Measurements from ENCODE around the gene SCNN1B. TPM values are rescaled to one million over a fixed set of nuclear protein-coding genes. Genes with fewer than 3 reads are reported as not detected.

Gene SCNN1B
- polyA plus RNA-seq, 1 donor from 2014 or later = not detected

GRCh38 chr16:23310217-23310616 is 8.1 kb downstream of the SCNN1B start:
- no peaks in the 10 kb centered on the region for H3K9me3 ChIP-seq (ENCODE audit: low read length)
- H3K36me3 ChIP-seq (ENCODE audit: insufficient read depth, low read length) = no peaks in the 10 kb centered on the region
- H3K27me3 ChIP-seq (ENCODE audit: insufficient read depth, low read depth, low read length) = no peaks in the 10 kb centered on the region
- H3F3A ChIP-seq (ENCODE audit: insufficient read depth, low read length, poor library complexity, severe bottlenecking) = no peaks in the 10 kb centered on the region
- no peak overlapping the region for H3K9ac ChIP-seq (ENCODE audit: low read length)
- H3K4me3 ChIP-seq (ENCODE audit: low read length) = no peak overlapping the region
- TF ChIP-seq, protein P1, sequence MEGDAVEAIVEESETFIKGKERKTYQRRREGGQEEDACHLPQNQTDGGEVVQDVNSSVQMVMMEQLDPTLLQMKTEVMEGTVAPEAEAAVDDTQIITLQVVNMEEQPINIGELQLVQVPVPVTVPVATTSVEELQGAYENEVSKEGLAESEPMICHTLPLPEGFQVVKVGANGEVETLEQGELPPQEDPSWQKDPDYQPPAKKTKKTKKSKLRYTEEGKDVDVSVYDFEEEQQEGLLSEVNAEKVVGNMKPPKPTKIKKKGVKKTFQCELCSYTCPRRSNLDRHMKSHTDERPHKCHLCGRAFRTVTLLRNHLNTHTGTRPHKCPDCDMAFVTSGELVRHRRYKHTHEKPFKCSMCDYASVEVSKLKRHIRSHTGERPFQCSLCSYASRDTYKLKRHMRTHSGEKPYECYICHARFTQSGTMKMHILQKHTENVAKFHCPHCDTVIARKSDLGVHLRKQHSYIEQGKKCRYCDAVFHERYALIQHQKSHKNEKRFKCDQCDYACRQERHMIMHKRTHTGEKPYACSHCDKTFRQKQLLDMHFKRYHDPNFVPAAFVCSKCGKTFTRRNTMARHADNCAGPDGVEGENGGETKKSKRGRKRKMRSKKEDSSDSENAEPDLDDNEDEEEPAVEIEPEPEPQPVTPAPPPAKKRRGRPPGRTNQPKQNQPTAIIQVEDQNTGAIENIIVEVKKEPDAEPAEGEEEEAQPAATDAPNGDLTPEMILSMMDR (IDR thresholded peaks at IDR 0.05; ENCODE audit: poor library complexity, severe bottlenecking) = no peak
- no peak for TF ChIP-seq RAD21 (conservative IDR thresholded peaks at IDR 0.05)
- no peak for TF ChIP-seq EP300 (conservative IDR thresholded peaks at IDR 0.05; ENCODE audit: poor library complexity, severe bottlenecking)
- TF ChIP-seq TAF1 (IDR thresholded peaks at IDR 0.05; ENCODE audit: low read depth) = no peak
- TF ChIP-seq SMC3 (conservative IDR thresholded peaks at IDR 0.05; ENCODE audit: poor library complexity) = no peak
- TF ChIP-seq EZH2 (IDR thresholded peaks at IDR 0.05; ENCODE audit: borderline replicate concordance, insufficient read depth, low read length, poor library complexity, severe bottlenecking) = no peak
- TF ChIP-seq MXI1 (conservative IDR thresholded peaks at IDR 0.05; ENCODE audit: poor library complexity, severe bottlenecking) = no peak
- TF ChIP-seq POLR2AphosphoS5 (IDR thresholded peaks at IDR 0.05) = no peak
- TF ChIP-seq, protein P2, sequence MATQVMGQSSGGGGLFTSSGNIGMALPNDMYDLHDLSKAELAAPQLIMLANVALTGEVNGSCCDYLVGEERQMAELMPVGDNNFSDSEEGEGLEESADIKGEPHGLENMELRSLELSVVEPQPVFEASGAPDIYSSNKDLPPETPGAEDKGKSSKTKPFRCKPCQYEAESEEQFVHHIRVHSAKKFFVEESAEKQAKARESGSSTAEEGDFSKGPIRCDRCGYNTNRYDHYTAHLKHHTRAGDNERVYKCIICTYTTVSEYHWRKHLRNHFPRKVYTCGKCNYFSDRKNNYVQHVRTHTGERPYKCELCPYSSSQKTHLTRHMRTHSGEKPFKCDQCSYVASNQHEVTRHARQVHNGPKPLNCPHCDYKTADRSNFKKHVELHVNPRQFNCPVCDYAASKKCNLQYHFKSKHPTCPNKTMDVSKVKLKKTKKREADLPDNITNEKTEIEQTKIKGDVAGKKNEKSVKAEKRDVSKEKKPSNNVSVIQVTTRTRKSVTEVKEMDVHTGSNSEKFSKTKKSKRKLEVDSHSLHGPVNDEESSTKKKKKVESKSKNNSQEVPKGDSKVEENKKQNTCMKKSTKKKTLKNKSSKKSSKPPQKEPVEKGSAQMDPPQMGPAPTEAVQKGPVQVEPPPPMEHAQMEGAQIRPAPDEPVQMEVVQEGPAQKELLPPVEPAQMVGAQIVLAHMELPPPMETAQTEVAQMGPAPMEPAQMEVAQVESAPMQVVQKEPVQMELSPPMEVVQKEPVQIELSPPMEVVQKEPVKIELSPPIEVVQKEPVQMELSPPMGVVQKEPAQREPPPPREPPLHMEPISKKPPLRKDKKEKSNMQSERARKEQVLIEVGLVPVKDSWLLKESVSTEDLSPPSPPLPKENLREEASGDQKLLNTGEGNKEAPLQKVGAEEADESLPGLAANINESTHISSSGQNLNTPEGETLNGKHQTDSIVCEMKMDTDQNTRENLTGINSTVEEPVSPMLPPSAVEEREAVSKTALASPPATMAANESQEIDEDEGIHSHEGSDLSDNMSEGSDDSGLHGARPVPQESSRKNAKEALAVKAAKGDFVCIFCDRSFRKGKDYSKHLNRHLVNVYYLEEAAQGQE (IDR thresholded peaks at IDR 0.05; ENCODE audit: borderline replicate concordance) = no peak
- no peaks in the 10 kb centered on the region for H3K9me2 ChIP-seq (ENCODE audit: insufficient read depth, low read length)
- no peak overlapping the region for H3K27ac ChIP-seq (ENCODE audit: low read length)
- no peak overlapping the region for H3K4me2 ChIP-seq (ENCODE audit: low read length)
- no peak overlapping the region for H2AFZ ChIP-seq (ENCODE audit: low read depth, low read length)
- no peaks in the 10 kb centered on the region for H3K79me2 ChIP-seq (replicated peaks; ENCODE audit: insufficient read depth, low read length)
- no peaks in the 10 kb centered on the region for H4K20me1 ChIP-seq (ENCODE audit: insufficient read depth)

DNA sequence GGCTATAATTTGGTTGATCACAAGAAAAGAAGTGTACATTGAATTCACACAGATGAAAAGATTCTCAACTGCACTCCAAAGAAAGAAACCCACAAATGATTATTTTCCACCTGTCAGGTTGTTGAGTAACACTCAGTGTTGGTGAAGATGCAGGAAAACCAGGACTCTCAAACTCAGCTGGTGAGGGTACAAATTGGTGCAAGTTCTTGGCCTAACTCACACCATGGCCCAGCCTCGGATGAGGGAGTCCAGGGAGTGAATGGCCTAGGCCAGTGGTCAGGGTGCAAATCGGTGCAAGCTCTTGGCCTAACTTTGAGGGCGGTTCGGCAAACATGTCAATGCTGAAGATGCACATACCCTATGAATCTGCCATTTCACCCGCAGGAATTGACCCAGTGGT is 8.6 kb downstream of the SCNN1B start:
- no peak overlapping the region for H3K9ac ChIP-seq (ENCODE audit: low read length)
- H3K4me3 ChIP-seq (ENCODE audit: low read length) = no peak overlapping the region
- H3K27me3 ChIP-seq (ENCODE audit: insufficient read depth, low read depth, low read length) = no peaks in the 10 kb centered on the region
- H2AFZ ChIP-seq (ENCODE audit: low read depth, low read length) = no peak overlapping the region
- H4K20me1 ChIP-seq (ENCODE audit: insufficient read depth) = no peaks in the 10 kb centered on the region
- no peak overlapping the region for H3K27ac ChIP-seq (ENCODE audit: low read length)
- H3K9me2 ChIP-seq (ENCODE audit: insufficient read depth, low read length) = no peaks in the 10 kb centered on the region
- H3K4me2 ChIP-seq (ENCODE audit: low read length) = no peak overlapping the region
- no peaks in the 10 kb centered on the region for H3K36me3 ChIP-seq (ENCODE audit: insufficient read depth, low read length)
- no peaks in the 10 kb centered on the region for H3K9me3 ChIP-seq (ENCODE audit: low read length)
- H3F3A ChIP-seq (ENCODE audit: insufficient read depth, low read length, poor library complexity, severe bottlenecking) = no peaks in the 10 kb centered on the region
- TF ChIP-seq POLR2AphosphoS5 (IDR thresholded peaks at IDR 0.05) = no peak
- no peak for TF ChIP-seq SMC3 (conservative IDR thresholded peaks at IDR 0.05; ENCODE audit: poor library complexity)
- TF ChIP-seq RAD21 (conservative IDR thresholded peaks at IDR 0.05) = no peak
- no peak for TF ChIP-seq EZH2 (IDR thresholded peaks at IDR 0.05; ENCODE audit: borderline replicate concordance, insufficient read depth, low read length, poor library complexity, severe bottlenecking)
- H3K79me2 ChIP-seq (replicated peaks; ENCODE audit: insufficient read depth, low read length) = no peaks in the 10 kb centered on the region
